Natural killer cell (primary cell): ENCODE measurements around the gene ARID5B. TPM values are rescaled to one million over a fixed set of nuclear protein-coding genes. Genes with fewer than 3 reads are reported as not detected.

Source experiments
- ATAC-seq, 3 donors: fragments of 150-1000 bp in 2 of 3; fragments of 200-7000 bp in 1 of 3; cut with Tn5 transposase; 1 replicate in 1 of 3; 2 replicates in 2 of 3; pipeline ENCODE4 v1.10.0; 2021; ENCODE audit warnings: mild to moderate bottlenecking in 2 of 3, moderate library complexity in 2 of 3
- DNase-seq, 2 donors: peaks; one replicate each; pipeline versions ENCODE4 v3.0.0 to v3.0.0-alpha.2; 2013 to 2021; ENCODE audit warnings: mixed read lengths in 1 of 2
- H3K27ac ChIP-seq: one replicate; pipeline ENCODE4 v1.5.1; 2013; ENCODE audit warnings: mild to moderate bottlenecking, low read length
- H3K27me3 ChIP-seq: one replicate; pipeline ENCODE4 v1.6.1; 2013; ENCODE audit warnings: low read length; ENCODE audit not compliant: control insufficient read depth, insufficient read depth
- H3K36me3 ChIP-seq: one replicate; pipeline ENCODE4 v1.6.1; 2013; ENCODE audit warnings: low read length; ENCODE audit not compliant: control insufficient read depth, insufficient read depth
- H3K4me1 ChIP-seq: one replicate; pipeline ENCODE4 v1.6.1; 2013; ENCODE audit warnings: low read length; ENCODE audit not compliant: control insufficient read depth, insufficient read depth
- H3K4me3 ChIP-seq: one replicate; pipeline ENCODE4 v1.5.1; 2013; ENCODE audit warnings: low read length
- H3K9me3 ChIP-seq: one replicate; pipeline ENCODE4 v1.6.1; 2013; ENCODE audit warnings: low read length; ENCODE audit not compliant: control insufficient read depth, insufficient read depth
- H3K27ac Mint-ChIP-seq, 2 donors: one replicate each; pipeline ENCODE4 v1.8.0; 2022; ENCODE audit warnings: mild to moderate bottlenecking in 2 of 2, mixed read lengths in 2 of 2, moderate library complexity in 1 of 2
- H3K27me3 Mint-ChIP-seq, 2 donors: one replicate each; pipeline ENCODE4 v1.8.0; 2022; ENCODE audit warnings: low read depth in 2 of 2, mixed read lengths in 2 of 2
- H3K36me3 Mint-ChIP-seq: one replicate; pipeline ENCODE4 v1.8.0; 2022; ENCODE audit warnings: mixed read lengths
- H3K4me1 Mint-ChIP-seq, 2 donors: one replicate each; pipeline ENCODE4 v1.8.0; 2022; ENCODE audit warnings: mixed read lengths in 2 of 2
- H3K4me3 Mint-ChIP-seq: one replicate; pipeline ENCODE4 v1.8.0; 2022; ENCODE audit warnings: mild to moderate bottlenecking, moderate library complexity, mixed read lengths
- H3K9me3 Mint-ChIP-seq, 2 donors: one replicate each; pipeline ENCODE4 v1.8.0; 2022; ENCODE audit warnings: mixed read lengths in 2 of 2
- WGBS: methylation state at CpG from one replicate; pipeline ENCODE4 v1.1.7; 2013; ENCODE audit warnings: missing lambda C conversion rate; ENCODE audit not compliant: insufficient coverage; 5-methylcytosine and 5-hydroxymethylcytosine counted together
- intact Hi-C: fragments of 100-400 bp; cut with micrococcal nuclease; formaldehyde crosslinking; loops from one replicate; pipeline ENCODE4 v1.14.2; 2022
- total RNA-seq, 4 donors: library from RNA; stranded (reverse); fragments of 120-200 nt in 1 of 4; gene quantifications; one replicate each; pipeline versions ENCODE4 v1.2.3 to v1.2.4, GENCODE V29; 2013 to 2022
- TF ChIP-seq, protein P1 (sequence below): fragments of 200-600 bp; IDR thresholded peaks from one replicate; pipeline ENCODE4 v1.8.0; 2022; ENCODE audit warnings: antibody characterized with exemption

The ARID5B gene
- total RNA-seq, 3 donors from 2014 or later (not counting 1 experiment from before 2014, with no cell fraction given), result 22.3 to 44.3 (median 31.3) TPM

- Histone ChIP-seq H3K4me1 (peaks cover 21% of the 10 kb centered on the region), H3K36me3 (peaks cover 2% of the 10 kb centered on the region), H3K27ac (no peak overlapping the region), H3K27me3 (no peaks in the 10 kb centered on the region), H3K4me3 (no peak overlapping the region), H3K9me3 (no peaks in the 10 kb centered on the region)
- TF ChIP-seq, protein P1, sequence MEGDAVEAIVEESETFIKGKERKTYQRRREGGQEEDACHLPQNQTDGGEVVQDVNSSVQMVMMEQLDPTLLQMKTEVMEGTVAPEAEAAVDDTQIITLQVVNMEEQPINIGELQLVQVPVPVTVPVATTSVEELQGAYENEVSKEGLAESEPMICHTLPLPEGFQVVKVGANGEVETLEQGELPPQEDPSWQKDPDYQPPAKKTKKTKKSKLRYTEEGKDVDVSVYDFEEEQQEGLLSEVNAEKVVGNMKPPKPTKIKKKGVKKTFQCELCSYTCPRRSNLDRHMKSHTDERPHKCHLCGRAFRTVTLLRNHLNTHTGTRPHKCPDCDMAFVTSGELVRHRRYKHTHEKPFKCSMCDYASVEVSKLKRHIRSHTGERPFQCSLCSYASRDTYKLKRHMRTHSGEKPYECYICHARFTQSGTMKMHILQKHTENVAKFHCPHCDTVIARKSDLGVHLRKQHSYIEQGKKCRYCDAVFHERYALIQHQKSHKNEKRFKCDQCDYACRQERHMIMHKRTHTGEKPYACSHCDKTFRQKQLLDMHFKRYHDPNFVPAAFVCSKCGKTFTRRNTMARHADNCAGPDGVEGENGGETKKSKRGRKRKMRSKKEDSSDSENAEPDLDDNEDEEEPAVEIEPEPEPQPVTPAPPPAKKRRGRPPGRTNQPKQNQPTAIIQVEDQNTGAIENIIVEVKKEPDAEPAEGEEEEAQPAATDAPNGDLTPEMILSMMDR, result no peak
- WGBS, result 94% methylated on average over 2 of the region's 2 CpGs
- no peaks in the 10 kb centered on the region for H3K27me3 Mint-ChIP-seq
- H3K36me3 Mint-ChIP-seq, result peaks cover 7% of the 10 kb centered on the region
- H3K27ac Mint-ChIP-seq, result peak overlapping the region; percentile 48 to 50
- H3K9me3 Mint-ChIP-seq, result no peaks in the 10 kb centered on the region
- DNase-seq, result no peak
- peaks cover 60 to 64% of the 10 kb centered on the region in 2 donors for H3K4me1 Mint-ChIP-seq
- peak in 1 of 3 donors; percentile 18 for ATAC-seq
- no peak overlapping the region for H3K4me3 Mint-ChIP-seq
- intact Hi-C loops, result no loop called here
These were observed 59.1 kb downstream of the ARID5B start for GRCh38 chr10:61960396-61961120.

DNA sequence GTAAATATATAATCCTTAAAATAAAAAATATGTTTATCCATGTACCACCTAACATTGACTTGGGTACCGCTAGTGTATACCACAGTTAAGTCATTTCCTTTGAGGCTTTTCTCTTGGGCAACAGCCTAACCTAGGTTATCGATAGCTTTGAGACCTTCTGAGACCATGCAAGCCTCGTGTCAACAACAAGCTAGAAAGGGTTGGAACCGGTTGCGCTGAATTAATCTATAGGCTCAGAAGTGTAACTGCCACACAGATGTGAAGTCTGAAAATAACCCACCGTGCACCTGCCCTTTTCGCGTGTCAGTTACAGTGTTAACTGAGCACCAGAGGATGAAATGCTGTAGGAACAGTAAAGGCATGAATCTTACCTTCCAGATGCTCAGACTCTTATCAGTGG lies 59.8 kb downstream of the ARID5B start:
- peak; percentile 78 to 90 (median 80) for ATAC-seq
- peaks cover 21% of the 10 kb centered on the region for H3K4me1 ChIP-seq
- peak overlapping the region; percentile 8 for H3K4me3 Mint-ChIP-seq
- H3K27me3 ChIP-seq, result no peaks in the 10 kb centered on the region
- H3K27ac ChIP-seq, result no peak overlapping the region
- DNase-seq, result peak in 1 of 2 donors; percentile 59
- peaks cover 7% of the 10 kb centered on the region for H3K36me3 Mint-ChIP-seq
- WGBS, result 19% methylated on average over 8 of the region's 8 CpGs
- peaks cover 2% of the 10 kb centered on the region for H3K36me3 ChIP-seq
- H3K27ac Mint-ChIP-seq, result peak overlapping the region; percentile 46 to 69
- H3K9me3 Mint-ChIP-seq, result no peaks in the 10 kb centered on the region
- no peaks in the 10 kb centered on the region for H3K9me3 ChIP-seq
- H3K4me1 Mint-ChIP-seq, result peaks cover 57 to 64% of the 10 kb centered on the region in 2 donors
- no peaks in the 10 kb centered on the region for H3K27me3 Mint-ChIP-seq
- intact Hi-C loops, result no loop called here
- TF ChIP-seq, protein P1, result no peak
- no peak overlapping the region for H3K4me3 ChIP-seq

DNA sequence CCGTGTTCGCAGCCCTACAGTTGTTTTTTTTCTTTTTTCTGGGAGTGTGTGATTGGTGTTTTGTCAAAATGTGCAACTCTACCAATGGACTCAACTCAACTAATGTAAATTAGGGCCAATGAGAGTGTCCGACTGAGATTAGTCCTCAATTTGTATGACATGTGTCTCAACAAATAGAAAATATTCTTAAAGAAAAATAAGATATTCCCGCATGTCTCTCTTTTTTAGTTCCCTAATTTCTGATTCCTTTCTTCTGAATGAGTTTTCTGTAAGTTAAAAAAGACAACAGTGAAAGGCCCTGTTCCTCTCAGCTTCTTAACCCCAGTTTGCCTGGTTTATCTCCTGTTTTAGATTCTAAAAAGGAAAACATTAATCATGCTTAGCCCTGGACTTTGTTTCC lies 61.5 kb downstream of the ARID5B start:
- Histone ChIP-seq H3K27ac (no peak overlapping the region), H3K36me3 (peaks cover 3% of the 10 kb centered on the region), H3K9me3 (no peaks in the 10 kb centered on the region), H3K4me3 (no peak overlapping the region), H3K27me3 (no peaks in the 10 kb centered on the region), H3K4me1 (peaks cover 18% of the 10 kb centered on the region)
- H3K4me1 Mint-ChIP-seq, result peaks cover 66 to 70% of the 10 kb centered on the region in 2 donors
- H3K27me3 Mint-ChIP-seq, result no peaks in the 10 kb centered on the region
- intact Hi-C loops, result no loop called here
- no peak overlapping the region for H3K27ac Mint-ChIP-seq
- H3K4me3 Mint-ChIP-seq, result no peak overlapping the region
- whole genome bisulfite sequencing, result 73% methylated on average over 2 of the region's 4 CpGs
- DNase-seq, result no peak
- H3K9me3 Mint-ChIP-seq, result no peaks in the 10 kb centered on the region
- TF ChIP-seq, protein P1, result no peak
- H3K36me3 Mint-ChIP-seq, result peaks cover 7% of the 10 kb centered on the region
- no peak for ATAC-seq
